K562 (cell line): ENCODE measurements around the gene USP49. TPM values are rescaled to one million over a fixed set of nuclear protein-coding genes. Genes with fewer than 3 reads are reported as not detected.

Experiments used
- CHD7 ChIP-seq: fragments of 200-600 bp; sonication (generic); IDR thresholded peaks from one replicate; pipeline ENCODE4 v1.6.1; 2012; ENCODE audit warnings: mild to moderate bottlenecking, low read depth, low read length, inconsistent platforms
- HLTF ChIP-seq: fragments of 450-650 bp; IDR thresholded peaks from 2 replicates; pipeline ENCODE4 v1.6.1; 2016
- NCOR1 ChIP-seq: fragments of 450-650 bp; IDR thresholded peaks from 2 replicates; pipeline ENCODE4 v1.6.1; 2016; ENCODE audit warnings: mild to moderate bottlenecking, moderate library complexity
- NR2C1 ChIP-seq, 2 experiments: fragments of 450-650 bp; IDR thresholded peaks; 2 replicates each; pipeline ENCODE4 v1.6.1; 2017; ENCODE audit warnings: mild to moderate bottlenecking in 2 of 2, antibody characterized with exemption in 1 of 2, inconsistent platforms in 1 of 2, missing compliant biosample characterization in 1 of 2, missing genetic modification characterization in 1 of 2
- RFX7 ChIP-seq: fragments of 250-450 bp; sonication (Bioruptor Pico); IDR thresholded peaks from 2 replicates; pipeline ENCODE4 v1.5.1; 2021; ENCODE audit warnings: mild to moderate bottlenecking
- SP1 ChIP-seq: sonication (generic); formaldehyde crosslinking; IDR thresholded peaks from 2 replicates; pipeline ENCODE4 v1.8.1; 2022; ENCODE audit warnings: mild to moderate bottlenecking, missing genetic modification reagents
- SRF ChIP-seq, 2 experiments: fragments of 250-450, 450-650 bp in 1 of 2; sonication (Bioruptor Pico) in 1 of 2; sonication (generic) in 1 of 2; formaldehyde crosslinking; IDR thresholded peaks; 2 replicates each; pipeline versions ENCODE4 v1.5.0 to v1.5.1; 2020 to 2022; ENCODE audit warnings: mild to moderate bottlenecking in 1 of 2, missing genetic modification reagents in 1 of 2
- ZNF239 ChIP-seq: fragments of 250-450 bp; sonication (Bioruptor Pico); IDR thresholded peaks from 2 replicates; pipeline ENCODE4 v1.4.0; 2020; ENCODE audit warnings: mild to moderate bottlenecking
- ZNF507 ChIP-seq: conservative IDR thresholded peaks from 2 replicates; pipeline ENCODE4 v1.6.1; 2017; ENCODE audit warnings: missing genetic modification characterization, missing compliant biosample characterization
- ZNF668 ChIP-seq: fragments of 250-450 bp; sonication (Bioruptor Pico); IDR thresholded peaks from 2 replicates; pipeline ENCODE4 v1.8.0; 2022; ENCODE audit warnings: mild to moderate bottlenecking, inconsistent platforms
- polyA plus RNA-seq, 8 experiments: library from polyadenylated mRNA; depleted of rRNA in 4 of 8; stranded (reverse) in 5 of 8; unstranded in 3 of 8; fragments of >200 nt; fragmentation: Nextera tagmentation in 2 of 8; fragmentation: Illumina TruSeq in 1 of 8; extraction: Ambion mirVana in 2 of 8; extraction: Trizol in 1 of 8; gene quantifications; 2 replicates each; pipeline versions ENCODE4 v1.2.1 to v1.2.3, GENCODE V29; 2011 to 2014; ENCODE audit warnings: inconsistent platforms in 1 of 8, missing spikeins in 1 of 8
- total RNA-seq, 7 experiments: library from RNA; depleted of rRNA in 6 of 7; stranded (reverse); fragments of >200 nt in 6 of 7; fragmentation: Illumina TruSeq in 2 of 7; extraction: Trizol in 2 of 7; gene quantifications; 2 replicates each; pipeline versions ENCODE4 v1.2.1 to v1.2.3, GENCODE V29; 2011 to 2021; ENCODE audit warnings: low replicate concordance in 1 of 7
- TF ChIP-seq, protein P1 (sequence below): fragments of 150-350 bp; IDR thresholded peaks from 2 replicates; pipeline ENCODE4 v1.6.1; 2014; ENCODE audit warnings: low read depth, mild to moderate bottlenecking, low read length, borderline replicate concordance

The USP49 gene
- total and polyA plus RNA-seq, 9 of the 15 experiments (the other 6 are each of a cell fraction or from before 2014, with no cell fraction given), result 1.0 to 9.9 (median 6.5) TPM

DNA sequence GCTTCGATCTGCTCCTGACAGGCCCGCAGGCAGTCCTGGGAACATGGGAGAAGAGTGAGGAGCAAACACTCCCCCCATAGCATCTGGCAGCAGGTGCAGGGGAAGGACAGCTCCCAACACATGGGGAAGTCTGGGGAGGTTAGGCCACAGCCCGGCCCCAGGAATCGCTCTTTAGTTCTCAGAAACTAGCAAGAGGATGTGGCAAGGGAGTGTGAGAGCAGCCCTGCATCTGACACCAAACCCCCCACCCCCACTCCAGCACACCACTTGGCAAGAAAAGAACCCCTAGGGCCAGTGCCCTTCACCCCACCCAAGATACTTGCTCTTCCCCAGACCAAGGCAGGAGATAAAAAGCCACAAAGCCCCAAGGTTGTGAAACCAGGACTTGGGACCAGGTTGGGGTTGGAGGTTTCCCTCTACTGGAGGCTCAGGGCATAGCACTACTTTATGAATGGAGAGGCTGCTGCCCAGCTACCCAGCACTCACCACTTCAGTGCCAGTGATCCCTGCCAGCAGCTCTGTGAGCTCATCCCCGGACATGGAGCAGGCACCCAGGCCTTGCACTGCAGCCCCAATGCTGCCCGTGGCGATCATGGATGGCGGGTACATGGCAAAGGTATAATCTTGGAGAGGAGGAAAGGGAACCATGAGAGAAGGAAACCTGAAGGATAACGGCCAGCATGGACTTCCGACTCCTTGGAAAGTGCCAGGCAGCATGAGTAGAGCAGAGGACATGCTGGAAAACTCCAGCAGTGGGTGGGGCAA, 41.1 kb upstream of the USP49 start (continued):
- TF ChIP-seq, protein P1, sequence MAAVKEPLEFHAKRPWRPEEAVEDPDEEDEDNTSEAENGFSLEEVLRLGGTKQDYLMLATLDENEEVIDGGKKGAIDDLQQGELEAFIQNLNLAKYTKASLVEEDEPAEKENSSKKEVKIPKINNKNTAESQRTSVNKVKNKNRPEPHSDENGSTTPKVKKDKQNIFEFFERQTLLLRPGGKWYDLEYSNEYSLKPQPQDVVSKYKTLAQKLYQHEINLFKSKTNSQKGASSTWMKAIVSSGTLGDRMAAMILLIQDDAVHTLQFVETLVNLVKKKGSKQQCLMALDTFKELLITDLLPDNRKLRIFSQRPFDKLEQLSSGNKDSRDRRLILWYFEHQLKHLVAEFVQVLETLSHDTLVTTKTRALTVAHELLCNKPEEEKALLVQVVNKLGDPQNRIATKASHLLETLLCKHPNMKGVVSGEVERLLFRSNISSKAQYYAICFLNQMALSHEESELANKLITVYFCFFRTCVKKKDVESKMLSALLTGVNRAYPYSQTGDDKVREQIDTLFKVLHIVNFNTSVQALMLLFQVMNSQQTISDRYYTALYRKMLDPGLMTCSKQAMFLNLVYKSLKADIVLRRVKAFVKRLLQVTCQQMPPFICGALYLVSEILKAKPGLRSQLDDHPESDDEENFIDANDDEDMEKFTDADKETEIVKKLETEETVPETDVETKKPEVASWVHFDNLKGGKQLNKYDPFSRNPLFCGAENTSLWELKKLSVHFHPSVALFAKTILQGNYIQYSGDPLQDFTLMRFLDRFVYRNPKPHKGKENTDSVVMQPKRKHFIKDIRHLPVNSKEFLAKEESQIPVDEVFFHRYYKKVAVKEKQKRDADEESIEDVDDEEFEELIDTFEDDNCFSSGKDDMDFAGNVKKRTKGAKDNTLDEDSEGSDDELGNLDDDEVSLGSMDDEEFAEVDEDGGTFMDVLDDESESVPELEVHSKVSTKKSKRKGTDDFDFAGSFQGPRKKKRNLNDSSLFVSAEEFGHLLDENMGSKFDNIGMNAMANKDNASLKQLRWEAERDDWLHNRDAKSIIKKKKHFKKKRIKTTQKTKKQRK, result no peak
- no peak for TF ChIP-seq ZNF507 (tag)
- no peak for TF ChIP-seq ZNF668 (CRISPR knock-in tag)
- TF ChIP-seq CHD7, result no peak
- no peak for TF ChIP-seq HLTF
- TF ChIP-seq SP1 (CRISPR knock-in tag), result peak; percentile 62; the same call in 1 of the 2 replicates
- peak; percentile 53; the same call in 1 of the 2 replicates for TF ChIP-seq ZNF239 (CRISPR knock-in tag)
- TF ChIP-seq NCOR1, result peak; percentile 80
- TF ChIP-seq SRF (CRISPR knock-in tag; IDR thresholded peaks at IDR 0.05), result no peak
- no peak for TF ChIP-seq NR2C1 (IDR thresholded peaks at IDR 0.05)
- TF ChIP-seq NR2C1 (tag; IDR thresholded peaks at IDR 0.05), result peak; percentile 68
- no peak for TF ChIP-seq RFX7 (CRISPR knock-in tag)
